AG08396 (cell line): ENCODE measurements around the gene RAD52.

Source experiments
- DNase-seq: peaks from one replicate; pipeline ENCODE4 v3.0.0; 2012; ENCODE audit warnings: low spot score, mixed read lengths

Gene RAD52

GRCh38 chr12:868722-869121, 80.8 kb downstream of the RAD52 start:
- DNase-seq, result no peak

DNA sequence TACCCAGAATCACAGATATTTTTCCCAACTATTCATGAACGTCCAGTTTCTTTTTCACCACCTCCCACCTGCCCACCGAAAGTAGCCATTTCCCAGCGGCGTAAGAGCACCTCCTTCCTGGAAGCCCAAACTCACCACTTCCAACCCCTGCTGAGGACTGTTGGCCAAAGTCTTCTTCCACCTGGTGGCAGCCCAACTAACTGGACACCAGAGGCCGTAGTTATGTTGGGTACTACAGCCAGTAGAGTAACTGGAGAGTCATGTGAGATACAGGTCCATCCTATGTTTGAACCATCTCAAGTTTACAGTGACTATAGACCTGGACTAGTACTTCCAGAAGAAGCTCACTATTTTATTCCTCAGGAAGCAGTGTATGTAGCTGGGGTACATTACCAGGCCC, 81.6 kb downstream of the RAD52 start:
- no peak for DNase-seq

- DNase-seq, result no peak
Measured at GRCh38 chr12:865614-866013, 83.9 kb downstream of the RAD52 start.

DNA sequence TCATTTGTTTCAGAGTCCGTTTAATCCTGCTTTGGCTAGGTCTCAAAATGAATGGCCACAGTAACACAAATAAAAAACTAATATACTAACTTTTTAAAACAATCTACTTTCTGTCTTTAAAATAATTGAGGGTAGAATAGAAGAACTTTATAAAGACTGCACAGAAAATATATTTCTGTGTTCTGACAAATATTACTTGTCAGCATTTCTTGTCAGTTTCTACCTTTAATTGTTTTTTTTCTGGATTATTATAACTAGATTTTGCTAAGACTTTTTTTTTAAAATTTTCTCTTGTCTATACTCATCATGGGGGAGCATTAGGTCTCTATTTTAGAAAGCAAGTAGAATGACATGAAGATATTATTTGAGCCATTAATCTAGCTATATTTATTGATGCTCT, 86.2 kb downstream of the RAD52 start:
- no peak for DNase-seq

GRCh38 chr12:862303-862911, 87.1 kb downstream of the RAD52 start:
- DNase-seq, result no peak
